Bone marrow (tissue), 2 donors: ENCODE data around the gene ASPSCR1.

Experiments
- DNase-seq, 2 donors: peaks; one replicate each; lab custom pipeline; 2025; lab: John Stamatoyannopoulos, UW

The ASPSCR1 gene

DNA sequence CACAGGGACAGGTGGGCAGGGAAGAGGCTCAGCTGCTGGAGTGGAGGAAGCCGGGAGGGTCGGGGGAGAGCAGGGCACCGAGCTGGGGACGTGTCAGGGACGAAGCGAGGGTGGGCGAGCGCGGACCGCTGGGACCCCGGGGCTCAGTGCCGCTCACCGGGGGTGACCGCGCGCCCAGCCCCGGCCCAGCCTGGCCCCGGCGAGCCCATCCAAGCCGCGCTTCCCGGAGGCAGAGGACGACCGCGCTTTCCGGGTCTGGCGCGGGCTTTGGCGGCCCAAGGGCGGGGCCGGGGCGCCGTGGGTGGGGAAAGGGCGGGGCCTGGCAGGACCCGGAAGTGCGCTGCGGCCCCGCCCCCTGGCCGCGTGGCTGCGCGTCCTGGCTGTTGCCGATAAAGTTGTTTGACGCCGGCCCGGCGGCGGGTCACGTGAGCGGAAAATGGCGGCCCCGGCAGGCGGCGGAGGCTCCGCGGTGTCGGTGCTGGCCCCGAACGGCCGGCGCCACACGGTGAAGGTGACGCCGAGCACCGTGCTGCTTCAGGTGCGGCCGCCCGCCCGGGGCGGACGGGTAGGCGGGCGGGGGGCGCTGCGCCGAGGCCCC is at the start of gene ASPSCR1:
Gene ASPSCR1 (plus strand): TSS at position 419 of the 598 bp plus-strand sequence. CDS start 18 bp downstream, at position 437.
- DNase-seq, result peak; percentile 48 to 89

DNA sequence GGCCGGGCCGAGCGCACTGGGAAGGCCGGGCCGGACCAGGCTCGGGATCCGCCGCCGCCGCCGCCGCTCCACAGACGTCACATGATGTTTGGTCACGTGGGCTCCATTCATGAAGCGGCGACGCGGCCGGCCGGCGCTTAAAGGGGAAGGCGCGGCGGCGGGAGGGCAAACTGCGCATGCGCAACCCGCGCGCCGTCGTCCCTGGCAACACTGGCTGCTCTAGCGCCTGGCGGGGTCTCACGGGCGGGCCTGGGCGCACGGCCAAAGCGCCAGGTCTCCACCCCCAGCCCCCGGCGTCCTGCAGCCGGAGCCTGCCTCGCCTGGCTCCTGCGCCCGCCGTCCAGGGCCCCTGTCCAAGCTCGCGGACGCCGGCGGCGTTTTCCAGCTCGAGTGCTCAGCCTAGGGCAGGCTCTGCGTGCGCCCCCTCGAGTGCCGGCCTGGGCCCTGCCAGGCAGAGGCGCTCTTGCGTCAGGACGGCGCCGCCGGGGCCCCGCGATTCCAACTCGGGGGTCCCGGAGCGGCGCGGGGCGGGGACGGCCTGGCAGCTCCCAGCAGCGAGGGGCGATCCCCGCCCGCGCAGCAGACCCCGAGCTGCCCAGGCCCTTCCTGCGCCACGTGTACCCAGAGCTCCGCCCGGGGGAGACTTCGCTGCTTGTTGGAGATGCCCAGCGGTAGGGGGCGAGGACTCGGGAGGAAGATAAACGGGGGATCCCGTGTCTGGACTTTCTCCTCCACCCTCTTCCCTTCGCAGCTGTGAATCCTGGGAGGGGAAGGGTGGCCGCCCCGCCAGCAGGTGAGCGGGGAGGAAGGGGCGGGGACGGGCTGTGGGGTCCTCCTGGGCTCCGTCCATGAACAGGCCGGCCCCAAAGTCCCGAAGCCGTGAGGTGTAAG is 49.5 kb upstream of the ASPSCR1 start, which contains the start of gene MAFG:
Gene MAFG (minus strand): TSS at position 83 of the 891 bp plus-strand sequence. CDS start 4,550 bp downstream, outside the sequence.
- DNase-seq, result peak; percentile 81 to 88

DNA sequence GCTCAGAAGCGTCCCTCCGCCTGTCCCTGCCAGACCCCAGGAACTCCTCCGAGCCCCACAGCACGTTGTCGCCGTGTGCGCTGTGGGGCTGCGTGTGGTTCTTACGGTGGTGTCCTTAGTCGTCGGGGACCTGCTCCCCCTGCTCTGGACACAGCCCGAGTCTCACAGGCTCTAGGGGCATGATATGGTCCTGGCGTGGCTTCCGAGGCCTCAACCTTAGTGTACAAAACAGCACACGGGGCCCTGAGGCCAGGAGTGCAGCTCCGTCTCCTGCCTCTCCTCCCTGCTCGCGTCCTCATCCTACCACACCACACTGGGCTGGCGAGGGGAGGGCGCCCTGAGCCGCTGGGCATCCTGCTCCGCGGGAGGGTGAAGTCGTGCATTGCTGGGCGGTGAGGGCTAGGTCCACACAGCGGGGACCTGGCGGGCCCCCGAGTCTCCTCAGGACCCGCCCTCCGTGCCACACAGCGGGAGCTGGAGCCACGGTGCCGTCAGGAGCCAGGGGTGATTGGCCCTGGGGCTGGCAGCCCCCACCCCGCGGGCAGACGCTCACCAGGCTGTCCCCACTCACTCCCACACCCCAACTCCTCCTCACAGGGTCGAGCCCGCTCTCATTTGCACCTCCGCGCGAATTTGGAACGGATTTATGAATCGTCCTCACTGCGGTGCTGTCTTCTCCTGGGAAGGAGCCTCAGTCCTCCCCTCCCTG is 48.7 kb upstream of the ASPSCR1 start:
- no peak for DNase-seq

- no peak for DNase-seq
These were observed 47.9 kb upstream of the ASPSCR1 start for GRCh38 chr17:81929253-81930141.

DNA sequence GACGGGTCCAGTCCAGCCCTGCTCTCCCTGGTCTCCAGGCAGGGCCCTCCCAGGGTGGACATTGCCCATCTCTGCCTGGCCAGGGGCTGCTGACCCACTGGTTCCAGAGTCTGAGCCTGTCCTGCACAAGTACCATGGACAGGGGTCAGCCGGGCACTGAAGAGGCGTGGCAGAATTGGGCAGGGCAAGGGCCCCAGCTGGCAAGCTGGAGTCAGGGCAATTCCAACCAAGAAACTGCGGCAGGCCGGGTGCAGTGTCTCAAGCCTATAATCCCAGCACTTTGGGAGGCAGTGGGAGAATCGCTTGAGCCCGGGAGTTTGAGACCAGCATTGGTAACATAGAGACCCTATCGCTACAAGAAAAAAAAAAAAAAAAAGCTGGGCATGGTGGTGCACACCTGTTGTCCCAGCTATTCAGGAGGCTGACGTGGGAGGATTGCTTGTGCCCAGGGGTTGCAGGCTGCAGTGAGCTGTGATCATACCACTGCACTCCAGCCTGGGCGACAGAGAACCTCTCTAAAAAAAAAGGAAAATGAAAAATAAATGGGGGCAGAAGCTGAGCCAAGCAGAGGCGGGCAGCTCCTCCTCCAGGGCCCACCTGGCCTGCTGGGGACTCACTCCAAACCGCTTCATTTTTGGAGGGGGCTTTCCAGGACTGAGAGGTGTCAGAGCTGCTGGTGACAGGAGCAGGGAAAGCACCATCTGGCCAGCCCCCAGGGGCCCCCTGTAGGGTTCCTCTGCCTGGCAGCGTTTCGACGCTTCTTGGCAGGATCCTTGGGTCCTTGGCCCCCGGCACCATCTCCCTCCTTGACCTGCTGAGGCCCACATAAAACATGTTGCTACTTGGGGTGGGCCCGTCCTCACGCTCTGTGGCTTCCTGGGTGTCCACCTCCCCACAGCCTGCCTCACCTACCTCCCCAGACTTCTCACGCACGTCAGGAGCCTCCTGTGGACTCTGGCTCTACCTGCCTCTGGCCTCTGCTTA is 47.0 kb upstream of the ASPSCR1 start:
- no peak for DNase-seq

- DNase-seq, result no peak
These were observed 46.3 kb upstream of the ASPSCR1 start for GRCh38 chr17:81931189-81931556.

DNA sequence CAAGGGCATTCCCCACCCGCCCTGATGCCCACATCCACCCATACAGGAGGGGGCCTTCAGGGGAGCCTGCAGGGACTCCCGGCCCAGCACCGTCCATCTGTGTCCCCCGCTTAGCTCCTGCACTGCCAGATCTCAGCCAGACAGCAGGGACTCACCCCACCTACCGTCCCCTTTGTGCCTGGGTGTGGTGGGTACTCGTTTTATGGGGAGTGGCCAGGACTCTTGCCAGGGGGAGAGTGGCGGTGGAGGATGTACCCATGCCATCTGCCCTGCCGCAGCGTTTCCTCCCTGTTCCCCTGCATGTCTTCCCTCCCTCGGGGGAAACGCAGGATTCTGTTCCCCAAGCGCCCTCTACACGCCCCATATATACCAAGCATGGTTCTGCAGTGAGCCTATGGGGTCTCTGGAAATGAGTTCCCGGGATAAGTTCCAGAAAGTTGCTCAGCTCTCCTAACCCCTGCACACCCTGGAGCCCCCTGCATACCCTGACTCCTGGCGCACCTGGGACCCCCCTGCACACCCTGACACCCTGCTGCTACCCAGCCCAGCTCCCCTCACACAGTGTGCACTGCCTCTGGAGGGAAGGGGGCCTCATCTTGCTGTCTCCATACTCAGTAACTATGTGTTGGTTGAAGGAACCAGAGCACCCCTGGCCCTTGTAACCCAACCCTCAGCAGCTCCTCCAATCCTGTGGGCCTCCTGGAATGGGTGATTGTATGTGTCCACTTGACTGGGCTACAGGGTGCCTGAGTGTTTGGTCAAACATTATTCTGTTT is 45.7 kb upstream of the ASPSCR1 start:
- peak in 1 of 2 donors; percentile 12 for DNase-seq

DNA sequence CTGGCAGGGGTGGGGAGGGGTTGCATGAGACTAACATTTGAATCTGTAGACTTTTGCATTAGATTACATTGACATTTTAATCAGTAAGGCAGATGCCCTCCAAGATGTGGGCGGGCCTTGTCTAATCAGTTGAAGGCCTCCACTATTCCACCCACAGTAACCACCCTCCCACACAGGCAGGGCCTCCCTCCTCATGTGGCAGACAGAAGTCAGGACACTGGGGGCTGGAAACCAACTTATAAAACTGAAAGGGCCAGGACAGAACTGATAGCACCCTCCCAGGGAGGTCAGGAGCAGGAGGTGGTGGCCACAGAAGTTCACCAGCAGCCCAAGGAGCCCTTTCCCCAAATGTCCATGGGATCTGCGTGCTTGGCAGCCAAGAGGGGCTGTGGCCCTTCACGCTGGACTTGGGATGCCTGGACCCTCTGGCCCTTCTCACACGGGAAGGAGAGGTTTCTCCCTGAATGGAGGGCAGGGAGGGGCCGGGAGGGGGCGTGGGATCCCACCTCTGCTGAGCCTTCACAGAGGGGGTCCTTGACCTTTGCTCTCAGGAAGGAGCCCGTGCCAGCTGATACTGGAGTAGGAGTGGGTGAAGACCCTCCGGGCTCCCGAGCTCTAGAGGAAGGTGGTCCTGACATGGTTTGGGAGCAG is 45.0 kb upstream of the ASPSCR1 start:
- DNase-seq, result no peak

DNA sequence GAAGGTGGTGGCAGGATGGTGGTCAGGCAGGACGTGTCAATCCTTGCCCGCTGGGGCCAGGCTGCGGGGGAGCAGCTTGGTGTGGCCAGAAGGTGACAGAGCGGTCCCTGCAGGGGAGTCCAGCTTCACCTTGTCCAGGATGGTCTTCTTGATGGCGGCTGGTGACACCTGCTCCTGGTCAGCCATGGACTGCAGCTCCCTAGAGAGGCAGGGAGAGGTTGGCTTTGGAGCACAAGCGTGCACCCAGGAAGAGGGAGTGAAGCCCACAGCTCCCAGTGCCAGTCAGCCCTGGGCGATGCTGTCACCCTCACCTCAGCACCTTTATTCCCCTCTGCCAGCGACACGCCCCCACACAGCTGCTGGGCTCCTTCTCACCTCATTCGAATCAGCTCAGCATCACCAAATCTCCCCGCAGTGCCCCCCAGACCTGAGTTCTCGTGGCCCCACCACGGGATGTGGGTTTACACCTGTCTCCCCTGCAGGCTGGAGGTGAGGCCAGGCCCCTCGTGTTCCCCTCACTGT is 44.2 kb upstream of the ASPSCR1 start:
- no peak for DNase-seq

- DNase-seq, result no peak
These were observed 43.2 kb upstream of the ASPSCR1 start for GRCh38 chr17:81934098-81934757.

DNA sequence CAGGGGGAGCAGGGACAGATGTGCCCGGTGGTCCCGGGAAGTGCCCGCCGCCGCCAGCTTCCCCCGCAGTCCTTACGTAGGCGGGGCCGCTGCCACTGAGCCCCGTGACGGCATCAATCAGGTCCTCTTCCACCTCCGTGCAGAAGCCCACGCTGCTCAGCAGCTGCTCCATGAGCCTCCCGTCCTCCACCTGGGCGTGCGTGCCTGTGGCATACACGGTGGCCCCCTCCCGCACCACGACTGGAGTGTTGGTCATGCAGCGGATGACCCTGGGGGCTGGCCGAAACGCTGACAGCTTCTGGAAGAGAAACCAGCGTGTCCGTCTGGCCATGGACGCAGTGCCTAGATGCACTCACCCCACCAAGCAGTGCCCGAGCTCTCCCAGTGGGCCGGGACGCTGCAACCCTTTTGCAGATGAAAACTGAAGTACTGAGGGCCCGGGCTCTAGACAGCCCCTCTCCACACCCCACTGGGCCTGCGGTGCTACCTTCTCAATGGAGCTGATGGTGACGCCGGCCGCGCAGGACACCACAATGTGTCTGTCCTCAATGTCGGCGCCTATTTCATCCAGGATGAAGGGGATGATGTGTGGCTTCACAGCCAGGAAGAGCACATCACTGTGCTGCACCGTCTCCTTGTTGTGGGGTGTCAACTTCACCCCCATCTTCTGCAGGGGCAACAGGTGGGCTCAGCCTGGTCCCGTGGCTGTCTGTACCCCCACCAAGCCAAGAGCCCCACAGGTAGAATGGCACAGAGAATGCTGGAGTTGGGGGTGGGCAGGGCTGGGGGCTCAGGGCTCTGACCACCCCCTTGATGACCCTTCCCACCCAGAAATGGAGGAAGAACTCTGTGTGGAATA is 42.4 kb upstream of the ASPSCR1 start:
- DNase-seq, result no peak

GRCh38 chr17:81935709-81936084 is 41.7 kb upstream of the ASPSCR1 start:
- DNase-seq, result no peak

GRCh38 chr17:81939218-81939617 is 38.2 kb upstream of the ASPSCR1 start:
- DNase-seq, result no peak

GRCh38 chr17:81939881-81940385 is 37.5 kb upstream of the ASPSCR1 start:
- no peak for DNase-seq

- DNase-seq, result no peak
These were observed 36.6 kb upstream of the ASPSCR1 start for GRCh38 chr17:81940538-81941483.
